GM12878 (cell line): ENCODE results near the gene MAN2A2. TPM values are rescaled to one million over a fixed set of nuclear protein-coding genes. Genes with fewer than 3 reads are reported as not detected.

Source experiments
- ATAC-seq: fragments of 200-7000 bp; cut with Tn5 transposase; 3 replicates; pipeline ENCODE4 v1.9.1; 2020; ENCODE audit warnings: mild to moderate bottlenecking, moderate library complexity
- BruUV-seq: library from RNA; stranded (reverse); fragments of 400-500 nt; replicated peaks from 2 replicates; lab custom pipeline; 2021; lab: Mats Ljungman, UMichigan
- CTCF ChIA-PET: fragments of 300-600 bp; sonication (Branson Sonifier 250); formaldehyde crosslinking; extraction: SDS; loops from one replicate; lab custom pipeline; 2021; ENCODE audit warnings: inconsistent platforms; lab: Yijun Ruan, JAX
- POLR2A ChIA-PET: fragments of 350-600 bp; formaldehyde crosslinking; extraction: SDS; loops from one replicate; lab custom pipeline; 2021; ENCODE audit warnings: inconsistent platforms; lab: Charles Lee
- RAD21 ChIA-PET: fragments of 300-600 bp; sonication (Branson Sonifier 250); formaldehyde crosslinking; loops from one replicate; lab custom pipeline; 2023; ENCODE audit warnings: antibody characterized with exemption; ENCODE audit not compliant: unreplicated experiment; lab: Charles Lee
- SMC1A ChIA-PET: fragments of 300-600 bp; sonication (Branson Sonifier 250); formaldehyde crosslinking; loops from one replicate; lab custom pipeline; 2023; ENCODE audit not compliant: unreplicated experiment, uncharacterized antibody; lab: Charles Lee
- DNase-seq: peaks from one replicate; pipeline ENCODE4 v3.0.0-alpha.2; 2011; ENCODE audit warnings: low read depth, low spot score
- FAIRE-seq: peaks from 3 replicates; lab custom pipeline; 2011; peaks lifted over from hg19 to GRCh38; lab: Jason Lieb, UNC
- H2AFZ ChIP-seq: 2 replicates; pipeline ENCODE4 v1.6.0; 2011; ENCODE audit warnings: low read depth, low read length, control low read depth; ENCODE audit not compliant: control insufficient read depth
- H3K27ac ChIP-seq: 2 replicates; pipeline ENCODE4 v1.5.1; 2011; ENCODE audit warnings: control low read depth; ENCODE audit not compliant: control insufficient read depth, insufficient read depth
- H3K27me3 ChIP-seq, 2 experiments: replicated peaks in 1 of 2; 2 replicates each; pipeline versions ENCODE4 v1.6.0 to v1.6.1; 2011; ENCODE audit warnings: low read length in 1 of 2; ENCODE audit not compliant: control insufficient read depth in 2 of 2, insufficient read depth in 2 of 2
- H3K36me3 ChIP-seq, 2 experiments: 2 replicates each; pipeline ENCODE4 v1.5.1; 2011; ENCODE audit warnings: low read length in 1 of 2; ENCODE audit not compliant: control insufficient read depth in 2 of 2, insufficient read depth in 2 of 2
- H3K4me1 ChIP-seq: 2 replicates; pipeline ENCODE4 v1.6.1; 2011; ENCODE audit warnings: mild to moderate bottlenecking, low read length, moderate library complexity, mixed read lengths; ENCODE audit not compliant: control insufficient read depth, insufficient read depth
- H3K4me2 ChIP-seq: 2 replicates; pipeline ENCODE4 v1.6.0; 2011; ENCODE audit warnings: control low read depth; ENCODE audit not compliant: control insufficient read depth, insufficient read depth
- H3K4me3 ChIP-seq: fragments of 200-600 bp; sonication (generic); 2 replicates; pipeline ENCODE4 v1.5.1; 2016
- H3K79me2 ChIP-seq: 2 replicates; pipeline ENCODE4 v1.6.0; 2011; ENCODE audit warnings: low read length; ENCODE audit not compliant: control insufficient read depth, insufficient read depth
- H3K9ac ChIP-seq: 2 replicates; pipeline ENCODE4 v1.8.0; 2011; ENCODE audit warnings: low read length, control low read depth, mixed read lengths; ENCODE audit not compliant: control insufficient read depth, insufficient read depth
- H3K9me3 ChIP-seq: replicated peaks from 3 replicates; pipeline ENCODE4 v1.5.1; 2011; ENCODE audit warnings: mild to moderate bottlenecking, low read length; ENCODE audit not compliant: control insufficient read depth, insufficient read depth
- H4K20me1 ChIP-seq: 2 replicates; pipeline ENCODE4 v1.6.0; 2011; ENCODE audit not compliant: control insufficient read depth, insufficient read depth
- ETV6 ChIP-seq, 2 experiments: fragments of 450-650 bp in 1 of 2; IDR thresholded peaks in 1 of 2; conservative IDR thresholded peaks in 1 of 2; 2 replicates each; pipeline ENCODE4 v1.6.1; 2014; ENCODE audit warnings: antibody characterized with exemption in 1 of 2, borderline replicate concordance in 1 of 2, low read depth in 1 of 2, mild to moderate bottlenecking in 1 of 2, moderate library complexity in 1 of 2
- POLR2A ChIP-seq: IDR thresholded peaks from 2 replicates; pipeline ENCODE4 v1.6.1; 2011; ENCODE audit warnings: low read depth, mild to moderate bottlenecking, low read length
- ZBTB11 ChIP-seq: fragments of 450-650 bp; formaldehyde crosslinking; IDR thresholded peaks from 2 replicates; pipeline ENCODE4 v1.5.0; 2022; ENCODE audit warnings: mild to moderate bottlenecking, missing genetic modification characterization
- WGBS: methylation state at CpG from one replicate; pipeline ENCODE4 v1.1.6; 2016; ENCODE audit warnings: low lambda C conversion rate; ENCODE audit not compliant: insufficient replicate concordance, insufficient coverage; ENCODE audit errors: missing lambda C conversion rate; 5-methylcytosine and 5-hydroxymethylcytosine counted together
- in situ Hi-C: fragments of 300-500 bp; cut with MboI; formaldehyde crosslinking; loops from 9 replicates; pipeline ENCODE4 v1.14.3; 2018; ENCODE audit warnings: mixed read lengths
- intact Hi-C: fragments of 100-400 bp; cut with micrococcal nuclease; formaldehyde crosslinking; loops from one replicate; pipeline ENCODE4 v1.14.2; 2022; ENCODE audit not compliant: unreplicated experiment
- polyA plus RNA-seq, 11 experiments: library from polyadenylated mRNA; depleted of rRNA in 4 of 11; unstranded in 6 of 11; stranded (reverse) in 5 of 11; fragments of >200 nt; fragmentation: Nextera tagmentation in 4 of 11; fragmentation: Illumina TruSeq in 1 of 11; extraction: Ambion mirVana in 4 of 11; extraction: Trizol in 1 of 11; gene quantifications; 1 replicate in 1 of 11; 2 replicates in 10 of 11; pipeline versions ENCODE4 v1.2.1 to v1.2.3, GENCODE V29; 2011 to 2016; ENCODE audit warnings: inconsistent platforms in 2 of 11, missing spikeins in 2 of 11, low read depth in 1 of 11
- total RNA-seq, 4 experiments: library from RNA; depleted of rRNA in 3 of 4; stranded (reverse); fragments of >200 nt in 3 of 4; fragmentation: Illumina TruSeq in 1 of 4; extraction: Trizol in 1 of 4; gene quantifications; 2 replicates each; pipeline versions ENCODE4 v1.2.1 to v1.2.3, GENCODE V29; 2013 to 2021
- TF ChIP-seq, protein P1 (sequence below): IDR thresholded peaks from 2 replicates; pipeline ENCODE4 v1.6.1; 2012; ENCODE audit warnings: mild to moderate bottlenecking, low read depth, low read length

The MAN2A2 gene
- total and polyA plus RNA-seq, 10 of the 15 experiments (the other 5 are each of a cell fraction or from before 2014, with no cell fraction given): 4.2 to 79.4 (median 23.2) TPM

GRCh38 chr15:90945091-90945490, 42.0 kb downstream of the MAN2A2 start (continued):
- TF ChIP-seq, protein P1, sequence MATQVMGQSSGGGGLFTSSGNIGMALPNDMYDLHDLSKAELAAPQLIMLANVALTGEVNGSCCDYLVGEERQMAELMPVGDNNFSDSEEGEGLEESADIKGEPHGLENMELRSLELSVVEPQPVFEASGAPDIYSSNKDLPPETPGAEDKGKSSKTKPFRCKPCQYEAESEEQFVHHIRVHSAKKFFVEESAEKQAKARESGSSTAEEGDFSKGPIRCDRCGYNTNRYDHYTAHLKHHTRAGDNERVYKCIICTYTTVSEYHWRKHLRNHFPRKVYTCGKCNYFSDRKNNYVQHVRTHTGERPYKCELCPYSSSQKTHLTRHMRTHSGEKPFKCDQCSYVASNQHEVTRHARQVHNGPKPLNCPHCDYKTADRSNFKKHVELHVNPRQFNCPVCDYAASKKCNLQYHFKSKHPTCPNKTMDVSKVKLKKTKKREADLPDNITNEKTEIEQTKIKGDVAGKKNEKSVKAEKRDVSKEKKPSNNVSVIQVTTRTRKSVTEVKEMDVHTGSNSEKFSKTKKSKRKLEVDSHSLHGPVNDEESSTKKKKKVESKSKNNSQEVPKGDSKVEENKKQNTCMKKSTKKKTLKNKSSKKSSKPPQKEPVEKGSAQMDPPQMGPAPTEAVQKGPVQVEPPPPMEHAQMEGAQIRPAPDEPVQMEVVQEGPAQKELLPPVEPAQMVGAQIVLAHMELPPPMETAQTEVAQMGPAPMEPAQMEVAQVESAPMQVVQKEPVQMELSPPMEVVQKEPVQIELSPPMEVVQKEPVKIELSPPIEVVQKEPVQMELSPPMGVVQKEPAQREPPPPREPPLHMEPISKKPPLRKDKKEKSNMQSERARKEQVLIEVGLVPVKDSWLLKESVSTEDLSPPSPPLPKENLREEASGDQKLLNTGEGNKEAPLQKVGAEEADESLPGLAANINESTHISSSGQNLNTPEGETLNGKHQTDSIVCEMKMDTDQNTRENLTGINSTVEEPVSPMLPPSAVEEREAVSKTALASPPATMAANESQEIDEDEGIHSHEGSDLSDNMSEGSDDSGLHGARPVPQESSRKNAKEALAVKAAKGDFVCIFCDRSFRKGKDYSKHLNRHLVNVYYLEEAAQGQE: no peak
- TF ChIP-seq POLR2A (no peak), ETV6 (conservative IDR thresholded peaks at IDR 0.05 in 1 of 2, IDR thresholded peaks at IDR 0.05 in 1 of 2; ENCODE audit: borderline replicate concordance in 1 of 2, low read depth in 1 of 2) (no peak)

GRCh38 chr15:90946538-90946937, 43.4 kb downstream of the MAN2A2 start:
- ChIA-PET SMC1A (interaction anchor here (0.6 kb wide), 1 partner anchor 415 kb away, joined by 4 read pairs; no protein-coding TSS in a partner anchor), CTCF (no interaction called here), POLR2A (no interaction called here), RAD21 (no interaction called here)
- DNase-seq (no peak), ATAC-seq (no peak), FAIRE-seq (no peak)
- in situ Hi-C loops: no loop called here
- Histone ChIP-seq H3K36me3 (peaks cover 21 to 29% of the 10 kb centered on the region in 2 experiments), H3K4me1 (no peaks in the 10 kb centered on the region), H3K27ac (no peak overlapping the region), H2AFZ (no peak overlapping the region), H3K4me2 (no peak overlapping the region), H3K9ac (no peak overlapping the region), H3K27me3 (no peaks in the 10 kb centered on the region), H3K79me2 (no peaks in the 10 kb centered on the region), H4K20me1 (no peaks in the 10 kb centered on the region), H3K4me3 (no peak overlapping the region), H3K9me3 (no peaks in the 10 kb centered on the region)
- BruUV-seq: no TSS peak
- intact Hi-C loops: no loop called here
- TF ChIP-seq ZBTB11: no peak
- WGBS: 98% methylated on average over 16 of the region's 16 CpGs
